ENCODE results near the gene TSR3. TPM values are rescaled to one million over a fixed set of nuclear protein-coding genes. Genes with fewer than 3 reads are reported as not detected.
A peak's percentile ranks its signal among the peaks of the same experiment; 100 is the strongest.

Gene TSR3
- total and polyA plus RNA-seq, 2 of the 13 experiments (the other 11 are each of a cell fraction or from before 2014, with no cell fraction given): 24.2 to 51.0 TPM

- Histone ChIP-seq H4K20me1 (ENCODE audit: insufficient read depth, low read length) (peaks cover 44% of the 10 kb centered on the region), H3K79me2 (ENCODE audit: insufficient read depth, low read length) (peaks cover 52% of the 10 kb centered on the region), H3K4me1 (ENCODE audit: insufficient read depth, low read length) (peaks cover 20% of the 10 kb centered on the region), H2AFZ (ENCODE audit: low read length) (no peak overlapping the region), H3K36me3 (replicated peaks in 1 of 2; ENCODE audit: control insufficient read depth in 1 of 2, insufficient read depth in 2 of 2, low read length in 2 of 2) (peaks cover 55 to 88% of the 10 kb centered on the region in 2 experiments; a peak in 4 of 5 replicates), H3K27ac (ENCODE audit: extremely low read length, insufficient read depth, low read length) (no peak overlapping the region), H3K4me2 (ENCODE audit: low read depth, low read length) (no peak overlapping the region), H3K9ac (ENCODE audit: insufficient read depth, low read depth, low read length) (no peak overlapping the region), H3K27me3 (ENCODE audit: control insufficient read depth in 1 of 2, insufficient read depth in 2 of 2, low read length in 2 of 2) (no peaks in the 10 kb centered on the region; a peak in 1 of 5 replicates), H3K4me3 (replicated peaks in 1 of 3; ENCODE audit: insufficient read depth in 1 of 3, low read depth in 2 of 3, low read length in 3 of 3) (no peak overlapping the region), H3K9me3 (ENCODE audit: low read length) (no peaks in the 10 kb centered on the region)
- intact Hi-C loops (cut with micrococcal nuclease; ENCODE audit: unreplicated experiment) (no loop called here), in situ Hi-C loops (cut with HindIII; ENCODE audit: extremely low pct_ligation_motif_present, low pct_unique_long_range_greater_than_20kb) (no loop called here)
- CTCF ChIA-PET (ENCODE audit: low intra/inter-chr PET ratio, low total read pairs): no interaction called here
- peak; percentile 47 for TF ChIP-seq AGO2 (optimal IDR thresholded peaks at IDR 0.05; ENCODE audit: low read depth, low read length)
- TF ChIP-seq, protein P1, sequence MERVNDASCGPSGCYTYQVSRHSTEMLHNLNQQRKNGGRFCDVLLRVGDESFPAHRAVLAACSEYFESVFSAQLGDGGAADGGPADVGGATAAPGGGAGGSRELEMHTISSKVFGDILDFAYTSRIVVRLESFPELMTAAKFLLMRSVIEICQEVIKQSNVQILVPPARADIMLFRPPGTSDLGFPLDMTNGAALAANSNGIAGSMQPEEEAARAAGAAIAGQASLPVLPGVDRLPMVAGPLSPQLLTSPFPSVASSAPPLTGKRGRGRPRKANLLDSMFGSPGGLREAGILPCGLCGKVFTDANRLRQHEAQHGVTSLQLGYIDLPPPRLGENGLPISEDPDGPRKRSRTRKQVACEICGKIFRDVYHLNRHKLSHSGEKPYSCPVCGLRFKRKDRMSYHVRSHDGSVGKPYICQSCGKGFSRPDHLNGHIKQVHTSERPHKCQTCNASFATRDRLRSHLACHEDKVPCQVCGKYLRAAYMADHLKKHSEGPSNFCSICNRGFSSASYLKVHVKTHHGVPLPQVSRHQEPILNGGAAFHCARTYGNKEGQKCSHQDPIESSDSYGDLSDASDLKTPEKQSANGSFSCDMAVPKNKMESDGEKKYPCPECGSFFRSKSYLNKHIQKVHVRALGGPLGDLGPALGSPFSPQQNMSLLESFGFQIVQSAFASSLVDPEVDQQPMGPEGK (CRISPR knock-in tag; IDR thresholded peaks at IDR 0.05): no peak
- FAIRE-seq: no peak
- no peak for DNase-seq (ENCODE audit: low spot score)
- POLR2A ChIA-PET: interaction anchor here (0.9 kb wide), 1 partner anchor 10 kb away, joined by 3 read pairs; no protein-coding TSS in a partner anchor
- WGBS (ENCODE audit: low lambda C conversion rate): 93% methylated on average over 10 of the region's 14 CpGs
- no TSS peak for BruUV-seq (replicated peaks)
- ATAC-seq: no peak
Measured at GRCh38 chr16:1316033-1316405, 35.7 kb downstream of the TSR3 start.

GRCh38 chr16:1315081-1316032 is 36.3 kb downstream of the TSR3 start:
- TF ChIP-seq, protein P2, sequence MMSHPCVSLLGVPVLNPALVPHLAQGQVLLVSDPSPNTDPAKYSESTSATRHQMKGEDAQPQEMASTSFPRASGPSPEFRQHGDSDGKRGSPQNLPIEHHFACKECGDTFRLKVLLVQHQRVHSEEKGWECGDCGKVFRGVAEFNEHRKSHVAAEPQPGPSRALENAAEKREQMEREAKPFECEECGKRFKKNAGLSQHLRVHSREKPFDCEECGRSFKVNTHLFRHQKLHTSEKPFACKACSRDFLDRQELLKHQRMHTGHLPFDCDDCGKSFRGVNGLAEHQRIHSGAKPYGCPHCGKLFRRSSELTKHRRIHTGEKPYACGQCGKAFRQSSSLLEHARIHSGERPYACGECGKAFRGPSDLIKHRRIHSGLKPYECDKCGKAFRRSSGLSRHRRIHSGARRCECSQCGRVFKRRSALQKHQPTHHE (CRISPR knock-in tag; IDR thresholded peaks at IDR 0.05; ENCODE audit: borderline replicate concordance): no peak
- peak; percentile 58 for TF ChIP-seq RBFOX2 (IDR thresholded peaks at IDR 0.05; ENCODE audit: low read depth, low read length)
- H4K20me1 ChIP-seq (ENCODE audit: insufficient read depth, low read length): peaks cover 51% of the 10 kb centered on the region
- peaks cover 20% of the 10 kb centered on the region for H3K4me1 ChIP-seq (ENCODE audit: insufficient read depth, low read length)
- H3K9ac ChIP-seq (ENCODE audit: insufficient read depth, low read depth, low read length): no peak overlapping the region
- H3K4me2 ChIP-seq (ENCODE audit: low read depth, low read length): no peak overlapping the region
- no peak for FAIRE-seq
- no peaks in the 10 kb centered on the region; a peak in 2 of 5 replicates for H3K27me3 ChIP-seq (ENCODE audit: control insufficient read depth in 1 of 2, insufficient read depth in 2 of 2, low read length in 2 of 2)
- H3K27ac ChIP-seq (ENCODE audit: extremely low read length, insufficient read depth, low read length): no peak overlapping the region
- H3K4me3 ChIP-seq (replicated peaks in 1 of 3; ENCODE audit: insufficient read depth in 1 of 3, low read depth in 2 of 3, low read length in 3 of 3): no peak overlapping the region
- DNase-seq (ENCODE audit: low spot score): no peak
- ChIA-PET POLR2A (interaction anchor here (0.9 kb wide), 1 partner anchor 11 kb away, joined by 3 read pairs; no protein-coding TSS in a partner anchor), CTCF (ENCODE audit: low intra/inter-chr PET ratio, low total read pairs) (no interaction called here)
- H3K9me3 ChIP-seq (ENCODE audit: low read length): no peaks in the 10 kb centered on the region
- peaks cover 49 to 82% of the 10 kb centered on the region in 2 experiments; a peak in 4 of 5 replicates for H3K36me3 ChIP-seq (replicated peaks in 1 of 2; ENCODE audit: control insufficient read depth in 1 of 2, insufficient read depth in 2 of 2, low read length in 2 of 2)
- BruUV-seq (replicated peaks): no TSS peak
- in situ Hi-C loops (cut with HindIII; ENCODE audit: extremely low pct_ligation_motif_present, low pct_unique_long_range_greater_than_20kb) (no loop called here), intact Hi-C loops (cut with micrococcal nuclease; ENCODE audit: unreplicated experiment) (no loop called here)
- H2AFZ ChIP-seq (ENCODE audit: low read length): no peak overlapping the region
- H3K79me2 ChIP-seq (ENCODE audit: insufficient read depth, low read length): peaks cover 59% of the 10 kb centered on the region
- no peak for ATAC-seq
- 96% methylated on average over 37 of the region's 46 CpGs for WGBS (ENCODE audit: low lambda C conversion rate)
